ENCODE measurements around the gene BARX2. TPM values are rescaled to one million over a fixed set of nuclear protein-coding genes. Genes with fewer than 3 reads are reported as not detected.

Gene BARX2
- total RNA-seq, 2 donors from 2014 or later, result 0.35 to 1.4 TPM

GRCh38 chr11:129427376-129427775 is 51.7 kb downstream of the BARX2 start:
- DNase-seq (ENCODE audit: low spot score), result no peak
- H3K27me3 ChIP-seq, result no peaks in the 10 kb centered on the region
- H3K27ac ChIP-seq, result no peak overlapping the region
- no peaks in the 10 kb centered on the region for H3K4me1 ChIP-seq
- TF ChIP-seq CTCF (IDR thresholded peaks at IDR 0.05), result no peak
- H3K4me3 ChIP-seq, result no peak overlapping the region
- peaks cover 0 to 12% of the 10 kb centered on the region in 2 donors for H3K9me3 ChIP-seq
- H3K36me3 ChIP-seq, result no peaks in the 10 kb centered on the region

- Histone ChIP-seq H3K9me3 (peaks cover 0 to 12% of the 10 kb centered on the region in 2 donors), H3K4me3 (no peak overlapping the region), H3K36me3 (no peaks in the 10 kb centered on the region), H3K27ac (no peak overlapping the region), H3K4me1 (no peaks in the 10 kb centered on the region), H3K27me3 (no peaks in the 10 kb centered on the region)
- DNase-seq (ENCODE audit: low spot score), result no peak
- no peak for TF ChIP-seq CTCF (IDR thresholded peaks at IDR 0.05)
Observed at GRCh38 chr11:129427816-129428406, 52.3 kb downstream of the BARX2 start.

- DNase-seq (ENCODE audit: low spot score), result no peak
- Histone ChIP-seq H3K36me3 (no peaks in the 10 kb centered on the region), H3K9me3 (peaks cover 0 to 12% of the 10 kb centered on the region in 2 donors), H3K27ac (no peak overlapping the region), H3K4me1 (no peaks in the 10 kb centered on the region), H3K27me3 (no peaks in the 10 kb centered on the region), H3K4me3 (no peak overlapping the region)
- TF ChIP-seq CTCF (IDR thresholded peaks at IDR 0.05), result no peak
Observed at GRCh38 chr11:129428557-129428956, 52.9 kb downstream of the BARX2 start.

GRCh38 chr11:129434641-129435498 is 59.2 kb downstream of the BARX2 start:
- TF ChIP-seq CTCF (IDR thresholded peaks at IDR 0.05), result no peak
- H3K36me3 ChIP-seq, result no peaks in the 10 kb centered on the region
- H3K4me1 ChIP-seq, result no peaks in the 10 kb centered on the region
- no peak overlapping the region for H3K4me3 ChIP-seq
- H3K27ac ChIP-seq, result no peak overlapping the region
- H3K27me3 ChIP-seq, result no peaks in the 10 kb centered on the region
- no peak for DNase-seq (ENCODE audit: low spot score)
- peaks cover 0 to 12% of the 10 kb centered on the region in 2 donors for H3K9me3 ChIP-seq

GRCh38 chr11:129435499-129436245 is 60.0 kb downstream of the BARX2 start:
- no peak for TF ChIP-seq CTCF (IDR thresholded peaks at IDR 0.05)
- no peaks in the 10 kb centered on the region for H3K27me3 ChIP-seq
- no peak overlapping the region for H3K4me3 ChIP-seq
- no peaks in the 10 kb centered on the region for H3K36me3 ChIP-seq
- no peak for DNase-seq (ENCODE audit: low spot score)
- no peaks in the 10 kb centered on the region for H3K4me1 ChIP-seq
- peaks cover 0 to 10% of the 10 kb centered on the region in 2 donors for H3K9me3 ChIP-seq
- no peak overlapping the region for H3K27ac ChIP-seq
